ENCODE measurements around the gene CLTCL1. TPM values are rescaled to one million over a fixed set of nuclear protein-coding genes. Genes with fewer than 3 reads are reported as not detected.

CLTCL1 gene
- total and polyA plus RNA-seq, 9 of the 15 experiments (the other 6 are each of a cell fraction or from before 2014, with no cell fraction given), result 1.1 to 11.7 (median 5.0) TPM

GRCh38 chr22:19291218-19291579 lies 320 bp downstream of the CLTCL1 start (continued):
- TF ChIP-seq CLOCK (CRISPR knock-in tag; IDR thresholded peaks at IDR 0.05; ENCODE audit: borderline replicate concordance) (no peak), STAT5B (CRISPR knock-in tag; IDR thresholded peaks at IDR 0.05) (no peak), ZNF41 (CRISPR knock-in tag; conservative IDR thresholded peaks at IDR 0.05) (no peak), NR2C1 (IDR thresholded peaks at IDR 0.05) (no peak), NR2C1 (tag; IDR thresholded peaks at IDR 0.05) (no peak), CBX5 (IDR thresholded peaks at IDR 0.05; ENCODE audit: borderline replicate concordance, low read depth) (0 out of 2 replicates have a peak, but pooled peaks have one; percentile 5), ID3 (CRISPR knock-in tag; IDR thresholded peaks at IDR 0.05) (no peak), ID3 (tag; IDR thresholded peaks at IDR 0.05) (no peak), MAFK (IDR thresholded peaks at IDR 0.05; ENCODE audit: low read length) (no peak), PCBP1 (IDR thresholded peaks at IDR 0.05; ENCODE audit: low read depth, low read length, poor library complexity, severe bottlenecking) (peak; percentile 96)
- TF ChIP-seq, protein P1, sequence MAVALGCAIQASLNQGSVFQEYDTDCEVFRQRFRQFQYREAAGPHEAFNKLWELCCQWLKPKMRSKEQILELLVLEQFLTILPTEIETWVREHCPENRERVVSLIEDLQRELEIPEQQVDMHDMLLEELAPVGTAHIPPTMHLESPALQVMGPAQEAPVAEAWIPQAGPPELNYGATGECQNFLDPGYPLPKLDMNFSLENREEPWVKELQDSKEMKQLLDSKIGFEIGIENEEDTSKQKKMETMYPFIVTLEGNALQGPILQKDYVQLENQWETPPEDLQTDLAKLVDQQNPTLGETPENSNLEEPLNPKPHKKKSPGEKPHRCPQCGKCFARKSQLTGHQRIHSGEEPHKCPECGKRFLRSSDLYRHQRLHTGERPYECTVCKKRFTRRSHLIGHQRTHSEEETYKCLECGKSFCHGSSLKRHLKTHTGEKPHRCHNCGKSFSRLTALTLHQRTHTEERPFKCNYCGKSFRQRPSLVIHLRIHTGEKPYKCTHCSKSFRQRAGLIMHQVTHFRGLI (CRISPR knock-in tag; IDR thresholded peaks at IDR 0.05), result no peak
